SK-MEL-5 (cell line): ENCODE data around the gene SETDB2. TPM values are rescaled to one million over a fixed set of nuclear protein-coding genes. Genes with fewer than 3 reads are reported as not detected.

ENCODE experiments used
- DNase-seq: peaks from one replicate; pipeline ENCODE4 v3.0.0-alpha.2; 2016; ENCODE audit warnings: low read depth, low spot score
- in situ Hi-C: cut with HindIII; loops from 2 replicates; pipeline ENCODE4 v1.10.0; 2016; ENCODE audit warnings: low sequenced_read_pairs, high pct_unique_total_duplicates, low pct_unique_long_range_greater_than_20kb
- total RNA-seq: library from RNA; depleted of rRNA; stranded (reverse); fragments of >200 nt; shearing (Covaris generic); gene quantifications from 2 replicates; pipeline ENCODE4 v1.2.3, GENCODE V29; 2014

SETDB2 gene
- total RNA-seq, 1 experiment from 2014 or later = 40.3 TPM

DNA sequence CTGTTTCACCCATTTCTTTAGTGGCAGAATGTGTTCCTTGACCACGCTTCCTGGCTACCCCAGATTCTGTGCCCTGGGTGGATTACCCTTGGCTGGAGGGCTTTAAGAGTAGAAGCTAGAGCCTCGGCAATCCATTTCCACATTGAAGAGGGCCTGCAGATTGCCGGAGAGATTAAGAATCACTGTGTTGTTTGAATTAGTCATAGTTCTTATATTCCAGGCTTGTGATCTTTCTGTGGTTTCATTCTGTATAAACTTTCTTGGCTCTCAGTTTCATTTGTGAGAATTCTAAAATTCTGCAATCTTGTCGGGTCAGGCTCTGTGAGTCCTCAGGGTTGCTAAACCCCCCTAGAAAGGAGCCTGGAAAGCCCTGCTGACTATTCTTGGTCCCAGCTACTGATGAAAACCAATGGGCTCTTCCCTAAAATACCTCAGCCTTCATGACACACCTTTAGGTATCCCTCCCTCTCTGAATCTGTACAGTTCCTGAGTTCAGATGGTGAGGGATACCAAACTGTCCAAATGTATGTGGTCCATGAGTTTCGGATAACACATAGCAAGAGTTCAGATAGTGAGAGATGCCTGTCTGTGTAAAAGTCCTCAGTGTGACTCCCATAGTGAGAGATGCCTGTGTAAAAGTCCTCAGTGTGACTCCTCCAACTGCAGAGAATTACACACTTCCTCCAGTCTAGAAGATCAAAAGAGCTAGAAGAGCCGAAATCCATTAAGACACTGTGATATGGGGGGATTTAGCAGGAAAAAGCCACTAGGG, 56.0 kb downstream of the SETDB2 start:
- in situ Hi-C loops = no loop called here
- peak; percentile 20 for DNase-seq

DNA sequence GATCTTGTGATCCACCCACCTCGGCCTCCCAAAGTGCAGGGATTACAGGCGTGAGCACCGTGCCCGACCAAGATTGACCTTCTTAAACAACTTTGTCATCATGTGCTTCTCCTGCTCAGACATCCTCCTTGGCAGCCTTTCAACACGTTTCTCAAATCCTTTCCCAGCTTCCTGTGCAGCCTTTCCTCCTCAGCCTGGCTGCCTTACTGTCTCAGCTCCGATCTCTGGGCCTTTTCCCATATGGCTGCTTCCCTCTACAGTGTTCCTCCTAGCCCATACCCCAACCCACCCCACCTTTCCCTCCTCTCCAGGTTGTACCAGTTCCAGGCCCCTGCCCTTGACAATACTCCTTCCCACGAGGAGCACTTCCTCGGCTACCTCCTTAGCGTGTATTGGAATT, 58.9 kb downstream of the SETDB2 start:
- in situ Hi-C loops = no loop called here
- no peak for DNase-seq

DNA sequence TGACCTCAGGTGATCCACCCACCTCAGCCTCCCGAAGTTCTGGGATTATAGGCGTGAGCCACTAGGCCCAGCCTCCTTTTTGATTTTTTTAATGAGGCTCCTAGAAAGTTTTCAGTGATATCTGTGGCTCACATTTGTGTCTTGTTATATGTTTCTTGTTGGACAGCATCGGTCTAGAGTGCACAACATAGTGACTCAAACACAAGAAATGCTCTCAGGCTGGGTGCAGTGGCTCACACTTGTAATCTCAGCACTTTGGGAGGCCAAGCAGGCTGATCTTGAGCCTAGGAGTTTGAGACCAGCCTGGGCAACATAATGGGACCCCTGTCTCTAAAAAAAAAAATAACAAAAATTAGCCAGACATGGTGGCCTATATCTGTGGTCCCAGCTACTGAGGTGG, 59.9 kb downstream of the SETDB2 start:
- no peak for DNase-seq

DNA sequence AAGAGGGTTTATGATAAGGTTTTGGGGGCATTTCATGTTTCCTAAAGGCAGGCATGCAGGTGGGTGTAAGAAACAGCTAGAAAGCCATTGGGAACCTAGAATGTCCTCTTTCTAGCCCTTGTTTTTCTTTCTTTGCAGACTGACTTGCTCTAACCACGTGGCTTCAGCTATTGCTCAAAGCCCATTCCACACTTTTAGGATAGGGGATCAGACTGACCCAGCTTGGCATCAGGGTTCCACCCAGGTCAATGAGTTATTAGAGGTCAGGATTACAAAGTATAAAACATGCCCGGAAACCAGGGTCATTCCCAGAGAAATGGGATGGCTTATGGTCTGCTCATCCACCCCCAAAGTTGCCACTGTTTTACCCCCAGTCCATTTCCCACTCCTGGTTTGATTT, 68.5 kb downstream of the SETDB2 start:
- no peak for DNase-seq
- in situ Hi-C loops = no loop called here

More for the DNA sequence above, 59.9 kb downstream of the SETDB2 start:
- in situ Hi-C loops = no loop called here

DNA sequence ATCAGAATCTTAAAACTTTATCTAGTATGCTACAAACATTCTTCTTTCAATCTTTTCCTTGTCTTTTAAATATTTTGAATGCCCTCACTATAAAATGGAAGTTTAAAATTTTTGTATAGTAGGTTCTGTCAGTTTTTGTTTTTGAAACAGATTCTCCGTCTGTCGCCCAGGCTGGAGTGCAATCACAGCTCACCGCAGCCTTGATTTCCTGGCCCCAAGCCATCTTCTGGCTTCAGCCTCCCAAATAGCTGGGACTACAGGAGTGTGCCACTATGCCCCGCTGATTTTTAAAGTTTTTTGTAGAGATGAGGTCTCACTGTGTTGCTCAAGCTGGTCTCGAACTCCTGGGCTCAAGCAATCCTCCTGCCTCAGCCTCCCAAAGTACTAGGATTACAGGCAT, 72.4 kb downstream of the SETDB2 start:
- no peak for DNase-seq
- in situ Hi-C loops = no loop called here

DNA sequence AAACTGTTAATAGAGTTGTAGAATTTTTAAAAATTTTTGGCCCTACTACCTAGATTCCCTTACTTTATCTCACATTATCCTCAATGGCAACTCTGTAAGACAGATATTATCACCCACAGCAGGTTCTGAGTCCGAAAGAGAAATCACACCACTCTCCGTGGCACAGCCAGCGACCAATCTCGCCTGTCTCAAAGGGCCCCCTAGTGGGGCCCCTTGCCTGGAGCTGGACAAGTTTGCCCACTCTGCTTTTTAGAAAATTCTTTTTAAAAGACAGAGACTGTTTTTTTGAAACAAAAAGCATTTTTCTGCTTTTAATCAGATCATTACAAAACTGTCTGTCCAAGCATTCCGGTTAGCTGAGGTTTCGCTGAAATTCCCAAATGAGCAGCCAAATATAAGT, 73.4 kb downstream of the SETDB2 start:
- peak; percentile 35 for DNase-seq
- in situ Hi-C loops = no loop called here

DNA sequence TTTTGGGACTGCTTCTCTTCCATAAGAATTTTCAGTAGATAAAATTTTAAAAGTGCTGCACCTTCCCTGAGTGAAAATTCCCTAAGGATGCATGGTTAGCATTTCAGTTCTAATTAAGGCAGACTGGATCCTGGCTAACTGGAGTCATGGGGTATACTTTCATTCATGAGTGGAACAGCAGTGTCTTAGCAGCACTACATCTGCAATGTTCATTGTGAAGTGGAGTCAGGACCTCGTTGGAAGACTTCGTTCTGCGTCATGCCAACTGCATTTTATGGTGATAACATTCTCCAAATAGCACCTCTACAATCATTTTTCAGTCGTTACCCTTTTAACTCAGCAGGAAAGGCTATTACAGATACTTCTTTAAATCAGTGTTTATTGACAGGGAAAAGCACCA, 77.2 kb downstream of the SETDB2 start:
- no peak for DNase-seq
- in situ Hi-C loops = no loop called here

DNA sequence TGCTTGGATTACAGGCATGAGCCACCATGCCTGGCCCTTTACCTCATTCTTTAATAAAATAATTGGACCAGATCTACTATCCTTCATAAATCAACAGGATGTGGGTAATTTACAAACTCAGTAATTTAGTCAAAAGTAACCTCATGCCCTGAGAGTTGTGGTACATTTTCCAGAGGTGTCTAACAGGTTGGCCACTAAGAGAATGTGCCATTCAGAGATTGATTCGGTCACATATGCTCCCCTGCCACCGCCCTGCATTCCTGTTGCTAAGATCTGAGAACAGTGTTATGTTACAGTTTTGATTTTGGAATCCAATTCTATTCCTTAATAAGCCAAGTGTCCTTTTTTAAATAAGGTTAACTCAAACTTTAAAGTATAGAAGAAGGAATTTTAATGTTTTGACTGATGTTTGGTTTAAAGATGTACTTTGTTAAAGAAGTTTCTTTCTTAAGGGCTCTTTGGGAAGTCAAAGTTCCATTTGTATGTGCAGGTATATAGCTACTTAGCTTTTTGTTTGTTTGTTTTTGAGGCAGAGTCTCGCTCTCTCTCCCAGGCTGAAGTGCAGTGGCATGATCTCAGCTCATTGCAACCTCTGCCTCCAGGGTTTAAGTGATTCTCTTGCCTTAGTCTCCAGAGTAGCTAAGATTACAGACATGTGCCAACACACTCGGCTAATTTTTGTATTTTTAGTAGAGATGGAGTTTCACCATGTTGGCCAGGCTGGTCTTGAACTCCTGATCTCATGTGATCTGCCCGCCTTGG, 80.8 kb downstream of the SETDB2 start:
- DNase-seq = no peak
- in situ Hi-C loops = no loop called here

DNA sequence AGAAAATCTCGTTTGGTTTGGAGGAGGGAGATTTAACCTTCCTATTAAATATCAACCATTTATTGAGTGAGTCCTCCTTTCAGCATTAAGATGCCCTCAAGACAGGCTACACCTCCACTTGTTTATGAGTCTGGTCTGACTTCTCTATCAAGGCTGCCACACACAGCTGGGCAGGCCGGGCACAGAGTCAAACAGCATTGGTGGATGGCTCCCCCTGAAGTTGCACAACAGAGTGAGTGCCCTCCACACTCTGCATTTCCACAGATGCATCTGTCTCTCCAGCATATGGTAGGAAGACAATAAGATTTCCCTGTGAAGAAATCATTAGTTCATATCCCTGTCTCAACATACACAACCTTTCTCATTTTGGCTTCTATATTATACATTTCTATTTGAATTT, 83.0 kb downstream of the SETDB2 start:
- in situ Hi-C loops = no loop called here
- no peak for DNase-seq

DNA sequence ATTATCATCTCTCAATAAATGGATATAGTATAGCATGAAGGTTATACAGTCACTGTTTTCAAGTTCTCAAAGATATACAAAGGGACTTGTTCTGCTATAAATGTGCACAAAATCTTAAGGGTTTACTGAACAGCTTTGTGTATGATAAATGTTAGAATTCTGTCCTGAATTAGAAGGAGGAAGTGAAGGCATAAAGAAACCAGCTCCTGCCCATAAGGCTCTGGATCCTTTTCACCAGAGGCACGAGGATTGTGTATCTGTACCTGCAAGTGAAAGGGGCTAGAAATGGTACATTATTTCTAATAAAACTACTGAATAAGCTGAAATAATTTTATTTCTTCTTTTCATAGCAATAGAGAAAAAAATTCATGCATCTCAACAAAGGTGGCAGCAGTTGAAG, 84.1 kb downstream of the SETDB2 start:
- in situ Hi-C loops = no loop called here
- no peak for DNase-seq

DNA sequence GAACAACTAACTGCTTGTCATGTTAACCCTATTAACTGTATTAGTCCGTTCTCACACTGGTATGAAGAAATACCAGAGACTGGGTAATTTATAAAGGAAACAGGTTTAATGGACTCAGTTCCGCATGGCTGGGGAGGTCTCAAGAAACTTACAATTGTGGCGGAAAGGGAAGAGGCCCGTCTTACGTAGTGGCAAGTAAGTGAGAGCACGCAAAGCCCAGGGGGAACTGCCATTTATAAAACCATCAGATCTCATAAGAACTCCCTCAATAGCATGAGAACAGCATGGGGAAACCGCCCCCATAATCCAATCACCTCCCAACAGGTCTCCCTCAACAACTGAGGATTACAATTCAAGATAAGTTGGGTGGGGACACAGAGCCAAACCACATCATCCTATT, 86.4 kb downstream of the SETDB2 start:
- DNase-seq = no peak
- in situ Hi-C loops = no loop called here

DNA sequence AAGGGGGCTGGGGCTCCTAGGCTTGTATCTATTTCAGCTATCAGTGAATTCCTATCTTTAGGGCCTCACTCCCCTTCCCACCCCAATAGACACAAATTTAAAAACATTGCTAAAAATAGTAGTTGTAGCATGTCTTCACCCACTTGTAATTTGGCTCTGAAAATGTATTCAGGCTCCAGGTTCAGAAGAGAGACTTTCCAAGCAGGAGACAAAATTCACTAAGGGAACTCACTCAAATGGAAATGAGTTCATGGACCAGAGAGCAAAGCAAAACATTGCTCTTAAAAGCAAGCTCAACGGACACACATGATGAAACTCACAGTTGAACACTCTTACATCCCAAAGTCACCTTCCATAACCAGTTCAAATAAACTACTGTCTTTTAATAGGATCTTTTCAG, 88.5 kb downstream of the SETDB2 start:
- no peak for DNase-seq
- in situ Hi-C loops = no loop called here

DNA sequence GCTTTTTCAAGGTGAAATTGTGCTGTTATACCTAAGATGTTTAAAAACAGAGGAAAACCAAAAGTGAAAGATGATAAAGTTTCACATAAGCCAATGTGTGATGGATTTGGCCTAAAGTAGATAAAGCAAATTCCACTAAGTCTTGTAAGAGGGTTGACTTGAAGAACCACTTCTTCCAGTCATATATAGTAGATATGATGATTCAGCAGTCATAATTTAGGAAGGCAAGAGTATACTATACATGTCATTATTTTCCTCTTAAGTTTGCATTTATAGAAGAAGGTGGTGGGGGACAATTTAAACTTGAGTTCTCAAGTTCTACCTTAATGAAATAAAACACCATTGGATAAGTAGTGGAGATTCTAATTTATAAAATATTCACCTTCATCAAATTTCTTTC, 88.9 kb downstream of the SETDB2 start:
- no peak for DNase-seq
- in situ Hi-C loops = no loop called here

DNA sequence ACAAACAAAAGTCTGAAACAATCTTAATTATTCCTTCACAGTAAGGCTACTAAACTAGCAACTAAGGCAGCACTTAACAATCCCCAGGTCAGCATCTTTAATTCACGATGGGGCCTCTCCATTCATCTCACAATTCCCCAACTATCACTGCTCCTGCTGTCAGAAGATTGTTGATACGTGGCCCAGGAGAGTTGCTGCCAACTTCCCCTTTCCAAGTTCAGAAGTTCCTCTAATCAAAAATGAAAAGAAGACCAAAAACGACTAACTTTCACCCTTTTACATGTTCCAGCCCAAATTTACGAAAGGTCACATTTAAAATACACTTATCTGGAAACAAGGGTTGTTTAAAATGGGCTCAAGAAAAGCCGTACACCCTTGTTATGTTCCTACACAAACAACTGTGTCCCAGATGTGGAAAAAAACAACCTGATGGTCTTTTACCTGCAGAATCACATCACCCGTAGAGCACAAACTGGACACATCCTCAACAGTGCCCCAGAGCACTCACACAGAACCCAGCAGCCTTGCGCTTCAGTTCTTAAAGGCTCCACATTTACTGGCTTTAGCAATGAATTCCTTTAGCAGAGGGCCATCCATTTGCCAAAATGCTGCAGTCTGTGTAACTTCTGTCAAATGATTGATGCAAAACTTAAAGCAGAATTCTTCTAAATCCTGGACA, 89.7 kb downstream of the SETDB2 start:
- in situ Hi-C loops = no loop called here
- no peak for DNase-seq

DNA sequence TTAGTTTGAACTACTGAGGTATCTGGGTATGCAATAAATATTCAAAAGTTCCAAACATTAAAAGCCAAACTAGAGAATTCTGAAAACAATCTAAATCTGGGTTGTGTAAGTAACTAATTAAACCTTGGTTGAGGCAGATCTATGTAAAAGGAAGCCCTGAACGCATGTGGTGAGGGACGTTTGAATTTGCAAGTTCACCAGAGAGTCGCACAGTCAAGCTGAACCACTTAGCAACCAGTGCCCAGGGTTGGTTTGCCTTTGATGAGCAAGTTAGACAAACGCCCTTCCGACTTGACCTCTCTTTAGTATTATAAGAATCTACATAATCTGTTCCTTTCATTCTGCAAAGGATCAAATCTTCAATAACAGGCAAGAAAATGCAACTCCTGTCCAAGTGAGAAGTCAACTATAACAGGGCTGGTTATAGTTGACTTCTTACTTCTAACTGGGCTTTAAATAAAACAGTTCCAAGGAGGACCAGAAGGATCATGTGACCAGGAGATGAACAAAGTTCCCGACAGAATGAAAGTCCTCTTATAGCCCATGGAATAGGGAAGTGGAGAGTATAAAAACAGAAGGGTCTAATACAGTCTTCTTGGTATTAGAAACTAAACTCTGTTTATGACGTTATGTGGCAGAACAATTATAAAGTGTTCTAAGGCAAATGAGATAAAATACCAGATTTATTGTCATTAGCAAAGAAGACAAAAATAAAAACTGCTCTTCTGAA, 92.2 kb downstream of the SETDB2 start:
- no peak for DNase-seq
- in situ Hi-C loops = no loop called here

DNA sequence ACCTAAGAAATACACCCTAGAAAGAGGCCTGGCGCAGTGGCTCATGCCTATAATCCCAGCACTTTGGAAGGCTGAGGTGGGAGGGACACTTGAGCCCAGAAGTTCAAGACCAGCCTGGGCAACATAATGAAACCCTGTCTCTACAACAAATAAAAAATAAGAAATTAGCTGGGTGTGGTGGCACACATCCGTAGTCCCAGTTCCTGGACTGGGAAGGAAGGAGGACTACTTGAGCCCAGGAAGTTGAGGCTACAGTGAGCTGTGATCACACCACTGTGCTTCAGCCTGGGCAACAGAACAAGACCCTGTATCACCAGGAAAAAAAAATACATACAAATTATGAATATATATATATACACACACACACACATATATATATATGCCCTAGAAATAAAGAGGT, 94.3 kb downstream of the SETDB2 start:
- in situ Hi-C loops = no loop called here
- DNase-seq = no peak

DNA sequence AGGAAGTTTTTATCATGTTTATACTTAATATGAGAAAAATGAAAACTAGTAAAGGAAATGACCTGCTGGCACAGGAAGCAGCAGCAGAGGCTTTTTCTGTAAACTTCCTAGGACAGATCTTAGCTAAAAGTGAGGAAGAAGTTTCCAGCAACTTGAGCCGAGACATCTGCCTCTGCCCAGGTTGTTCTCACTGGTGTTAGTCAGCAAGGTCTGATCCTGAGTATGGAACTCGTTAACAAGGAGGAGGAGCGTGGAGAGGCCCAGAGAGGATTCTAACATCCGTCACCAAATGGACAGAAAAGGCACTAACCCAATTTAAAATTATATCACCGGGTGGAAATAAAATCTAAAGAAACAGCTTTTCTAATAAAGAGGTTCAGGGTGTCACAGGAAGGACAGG, 95.2 kb downstream of the SETDB2 start:
- no peak for DNase-seq
- in situ Hi-C loops = no loop called here

DNA sequence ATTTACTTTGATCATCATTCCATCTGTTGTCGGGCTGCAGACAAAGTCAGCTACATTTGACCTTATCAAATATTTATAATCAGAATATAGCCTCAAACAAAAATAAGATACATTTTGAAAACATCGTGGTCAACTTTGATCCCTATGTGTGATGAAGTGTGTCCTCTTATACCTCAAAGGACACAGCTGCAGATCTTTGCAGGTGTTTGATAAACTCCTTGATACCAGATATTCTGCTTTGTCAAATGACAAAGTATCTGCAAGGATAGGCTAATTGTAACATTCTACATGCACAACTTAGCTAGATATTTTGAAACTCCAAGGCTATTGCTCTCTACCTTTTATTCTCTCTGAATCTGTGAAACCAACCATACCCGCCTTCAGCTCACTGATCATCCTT, 95.7 kb downstream of the SETDB2 start:
- DNase-seq = no peak

More for the DNA sequence above, 95.7 kb downstream of the SETDB2 start:
- in situ Hi-C loops = no loop called here
